Measurements from ENCODE around the gene PLA2G4B.

GRCh38 chr15:41873711-41874110 is 35.1 kb downstream of the PLA2G4B start:
- no peak for TF ChIP-seq CTCF (IDR thresholded peaks at IDR 0.05; ENCODE audit: control extremely low read depth in 1 of 3, insufficient read depth in 1 of 3, low read depth in 1 of 3, low read length in 3 of 3)
- TF ChIP-seq POLR2AphosphoS5 (IDR thresholded peaks at IDR 0.05; ENCODE audit: low read depth, low read length) = no peak
- no peak for TF ChIP-seq EZH2 (IDR thresholded peaks at IDR 0.05; ENCODE audit: low read depth, low read length, severe bottlenecking)
- no peak for TF ChIP-seq ATF3 (IDR thresholded peaks at IDR 0.05; ENCODE audit: insufficient read depth, low read depth, low read length)
- no peak for TF ChIP-seq JUN (IDR thresholded peaks at IDR 0.05; ENCODE audit: low read depth, low read length)
- no peak for TF ChIP-seq EP300 (IDR thresholded peaks at IDR 0.05; ENCODE audit: borderline replicate concordance in 1 of 2, low read depth in 2 of 2, low read length in 2 of 2)
- no peak for TF ChIP-seq MAX (IDR thresholded peaks at IDR 0.05)
- no peak for TF ChIP-seq KDM1A (IDR thresholded peaks at IDR 0.05; ENCODE audit: borderline replicate concordance, low read length)
- TF ChIP-seq HDAC2 (IDR thresholded peaks at IDR 0.05; ENCODE audit: borderline replicate concordance in 1 of 2, low read depth in 2 of 2, low read length in 2 of 2) = no peak
- TF ChIP-seq RAD21 (IDR thresholded peaks at IDR 0.05 in 1 of 2, conservative IDR thresholded peaks at IDR 0.05 in 1 of 2; ENCODE audit: low read depth in 2 of 2, low read length in 2 of 2) = no peak
